ENCODE results near the gene TMEM132D. TPM values are rescaled to one million over a fixed set of nuclear protein-coding genes. Genes with fewer than 3 reads are reported as not detected.

Gene TMEM132D
- total and polyA plus RNA-seq, 8 donors = 0.26 to 2.5 (median 0.88) TPM; not detected in 1

- intact Hi-C loops (cut with DNase I) = no loop called here
- Histone ChIP-seq H3K4me1 (no peaks in the 10 kb centered on the region), H3K36me3 (no peaks in the 10 kb centered on the region), H3K27me3 (no peaks in the 10 kb centered on the region), H3K27ac (no peak overlapping the region), H3K9me3 (peaks cover 0 to 17% of the 10 kb centered on the region in 2 donors), H3K4me3 (no peak overlapping the region)
- DNase-seq (no peak), ATAC-seq (no peak)
- no peak for TF ChIP-seq CTCF (IDR thresholded peaks at IDR 0.05)
These were observed 802.4 kb downstream of the TMEM132D start for GRCh38 chr12:129101404-129101803.

GRCh38 chr12:129097451-129097850 is 806.4 kb downstream of the TMEM132D start:
- no peak for DNase-seq
- Histone ChIP-seq H3K36me3 (no peaks in the 10 kb centered on the region), H3K27me3 (no peaks in the 10 kb centered on the region), H3K27ac (no peak overlapping the region), H3K4me1 (no peaks in the 10 kb centered on the region), H3K4me3 (no peak overlapping the region), H3K9me3 (peaks cover 0 to 12% of the 10 kb centered on the region in 2 donors)
- TF ChIP-seq CTCF (IDR thresholded peaks at IDR 0.05) = no peak
- intact Hi-C loops (cut with DNase I) = no loop called here
- no peak for ATAC-seq

- H3K27me3 ChIP-seq = no peaks in the 10 kb centered on the region
- no peak for TF ChIP-seq CTCF (IDR thresholded peaks at IDR 0.05)
- no peak overlapping the region for H3K4me3 ChIP-seq
- no peaks in the 10 kb centered on the region for H3K36me3 ChIP-seq
- DNase-seq (no peak), ATAC-seq (no peak)
- intact Hi-C loops (cut with DNase I) = no loop called here
- peaks cover 0 to 12% of the 10 kb centered on the region in 2 donors for H3K9me3 ChIP-seq
- H3K4me1 ChIP-seq = no peaks in the 10 kb centered on the region
- H3K27ac ChIP-seq = no peak overlapping the region
These were observed 806.9 kb downstream of the TMEM132D start for GRCh38 chr12:129096968-129097367.

GRCh38 chr12:129096184-129096583 is 807.6 kb downstream of the TMEM132D start:
- no peaks in the 10 kb centered on the region for H3K36me3 ChIP-seq
- TF ChIP-seq CTCF (IDR thresholded peaks at IDR 0.05) = no peak
- H3K9me3 ChIP-seq = peaks cover 0 to 8% of the 10 kb centered on the region in 2 donors
- no peaks in the 10 kb centered on the region for H3K4me1 ChIP-seq
- no peaks in the 10 kb centered on the region for H3K27me3 ChIP-seq
- no peak overlapping the region for H3K4me3 ChIP-seq
- no peak overlapping the region for H3K27ac ChIP-seq
- no peak for DNase-seq
- intact Hi-C loops (cut with DNase I) = no loop called here
- ATAC-seq = no peak

- H3K4me1 ChIP-seq = no peaks in the 10 kb centered on the region
- DNase-seq = no peak
- TF ChIP-seq CTCF (IDR thresholded peaks at IDR 0.05) = no peak
- no peaks in the 10 kb centered on the region for H3K27me3 ChIP-seq
- H3K27ac ChIP-seq = no peak overlapping the region
- no peak for ATAC-seq
- no peaks in the 10 kb centered on the region for H3K9me3 ChIP-seq
- no peaks in the 10 kb centered on the region for H3K36me3 ChIP-seq
- H3K4me3 ChIP-seq = no peak overlapping the region
- intact Hi-C loops (cut with DNase I) = no loop called here
These were observed 814.2 kb downstream of the TMEM132D start for GRCh38 chr12:129089576-129089975.
